ENCODE measurements around the gene PLCB3. TPM values are rescaled to one million over a fixed set of nuclear protein-coding genes. Genes with fewer than 3 reads are reported as not detected.

The PLCB3 gene
- total RNA-seq, 1 experiment from 2014 or later = 40.6 TPM

DNA sequence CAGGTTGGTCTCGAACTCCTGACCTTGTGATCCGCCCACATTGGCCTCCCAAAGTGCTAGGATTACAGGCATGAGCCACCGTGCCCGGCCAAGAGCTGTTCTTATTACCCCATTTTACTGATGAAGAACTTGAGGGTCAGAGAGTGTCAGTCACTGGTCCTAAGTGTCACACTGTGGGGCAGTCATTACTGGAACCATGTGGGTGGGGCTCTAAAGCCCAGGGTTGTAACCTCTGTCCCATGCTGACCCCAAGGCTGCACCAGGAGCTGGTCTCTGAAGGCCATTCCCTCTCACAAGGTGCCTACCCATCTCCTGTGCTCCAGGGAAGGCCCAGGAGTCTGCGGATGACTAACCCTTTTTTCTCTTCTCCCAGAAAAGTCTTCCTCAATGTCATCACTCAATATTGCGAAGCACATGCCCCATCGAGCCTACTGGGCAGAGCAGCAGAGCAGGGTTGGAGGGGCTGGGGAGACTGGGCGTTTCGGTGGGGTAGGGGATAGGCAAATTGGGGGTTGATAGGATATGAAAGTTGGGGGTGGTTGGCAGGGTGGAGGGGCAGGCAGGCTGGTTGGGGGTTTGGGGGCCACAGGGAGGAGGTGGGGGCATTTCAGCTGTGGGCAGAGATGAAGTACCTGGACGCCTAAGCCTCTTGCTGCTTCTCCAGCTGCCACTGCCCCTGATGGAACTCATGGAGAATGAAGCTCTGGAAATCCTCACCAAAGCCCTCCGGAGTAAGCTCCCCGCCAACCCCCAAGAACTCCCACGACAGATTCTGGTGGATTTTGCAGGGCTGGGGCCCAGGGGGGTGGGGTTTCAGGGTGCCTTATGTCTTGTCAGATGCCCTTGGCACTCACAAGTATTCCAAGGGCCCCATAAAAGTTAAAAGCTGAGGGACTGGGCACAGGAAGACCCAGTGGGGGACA lies 52.0 kb downstream of the PLCB3 start:
- POLR2A ChIA-PET = interaction anchor here (0.6 to 3.5 kb wide), 9 partner anchors 14 to 1472 kb away, joined by 3 to 86 read pairs (median 10); partner anchors contain the start of genes FKBP2, NUDT22, PRDX5 and STX5
- Histone ChIP-seq H3K36me3 (ENCODE audit: control insufficient read depth, insufficient read depth, low read length) (peaks cover 3% of the 10 kb centered on the region; the same call in 1 of the 2 replicates), H3K4me3 (ENCODE audit: low read depth, low read length) (peak overlapping the region; percentile 65), H3K27me3 (replicated peaks; ENCODE audit: control insufficient read depth, insufficient read depth, low read length) (no peaks in the 10 kb centered on the region), H3K4me1 (peaks cover 26% of the 10 kb centered on the region), H3K9me3 (no peaks in the 10 kb centered on the region)
- TF ChIP-seq, protein P1, sequence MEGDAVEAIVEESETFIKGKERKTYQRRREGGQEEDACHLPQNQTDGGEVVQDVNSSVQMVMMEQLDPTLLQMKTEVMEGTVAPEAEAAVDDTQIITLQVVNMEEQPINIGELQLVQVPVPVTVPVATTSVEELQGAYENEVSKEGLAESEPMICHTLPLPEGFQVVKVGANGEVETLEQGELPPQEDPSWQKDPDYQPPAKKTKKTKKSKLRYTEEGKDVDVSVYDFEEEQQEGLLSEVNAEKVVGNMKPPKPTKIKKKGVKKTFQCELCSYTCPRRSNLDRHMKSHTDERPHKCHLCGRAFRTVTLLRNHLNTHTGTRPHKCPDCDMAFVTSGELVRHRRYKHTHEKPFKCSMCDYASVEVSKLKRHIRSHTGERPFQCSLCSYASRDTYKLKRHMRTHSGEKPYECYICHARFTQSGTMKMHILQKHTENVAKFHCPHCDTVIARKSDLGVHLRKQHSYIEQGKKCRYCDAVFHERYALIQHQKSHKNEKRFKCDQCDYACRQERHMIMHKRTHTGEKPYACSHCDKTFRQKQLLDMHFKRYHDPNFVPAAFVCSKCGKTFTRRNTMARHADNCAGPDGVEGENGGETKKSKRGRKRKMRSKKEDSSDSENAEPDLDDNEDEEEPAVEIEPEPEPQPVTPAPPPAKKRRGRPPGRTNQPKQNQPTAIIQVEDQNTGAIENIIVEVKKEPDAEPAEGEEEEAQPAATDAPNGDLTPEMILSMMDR (IDR thresholded peaks at IDR 0.05; ENCODE audit: insufficient read depth in 1 of 2, low read depth in 1 of 2, low read length in 1 of 2, severe bottlenecking in 1 of 2, unreplicated experiment in 1 of 2) = no peak
- no peak for DNase-seq
- H3K27me3 Mint-ChIP-seq (ENCODE audit: insufficient read depth, unreplicated experiment) = no peaks in the 10 kb centered on the region
- intact Hi-C loops (cut with micrococcal nuclease; ENCODE audit: unreplicated experiment) = loop anchor here (1.0 to 2.0 kb wide), 3 partner anchors 19 to 63 kb away; partner anchors contain the start of genes BAD, FKBP2, GPR137 and PLCB3
- H3K36me3 Mint-ChIP-seq (ENCODE audit: insufficient read depth, unreplicated experiment) = peaks cover 42% of the 10 kb centered on the region
- peak overlapping the region; percentile 99 for H3K27ac Mint-ChIP-seq (ENCODE audit: unreplicated experiment)
- H3K4me1 Mint-ChIP-seq (ENCODE audit: low read depth, unreplicated experiment) = peaks cover 9% of the 10 kb centered on the region
- peak overlapping the region; percentile 97 for H3K4me3 Mint-ChIP-seq (ENCODE audit: unreplicated experiment)
- CTCF ChIA-PET = interaction anchor here (0.7 to 5.8 kb wide), 15 partner anchors 11 to 463 kb away, joined by 3 to 61 read pairs (median 8); partner anchors contain the start of genes BAD, FKBP2, GPR137 and NUDT22
- no TSS peak for BruUV-seq (replicated peaks)
- H3K9me3 Mint-ChIP-seq (ENCODE audit: unreplicated experiment) = no peaks in the 10 kb centered on the region

DNA sequence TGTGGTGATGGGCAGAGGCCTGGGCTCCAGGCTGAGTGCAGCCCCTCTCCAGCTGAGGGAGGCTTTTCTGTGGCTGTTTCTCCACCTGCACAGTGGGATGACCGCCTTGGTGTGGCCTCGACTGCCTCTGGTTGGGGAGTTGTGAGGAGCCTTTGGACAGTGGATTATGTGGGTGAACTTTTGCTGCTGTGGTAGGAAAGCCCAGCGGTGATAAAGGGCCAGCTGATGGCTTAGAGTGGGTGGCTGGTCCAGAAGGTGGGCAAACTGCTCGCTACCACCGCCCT lies 52.6 kb downstream of the PLCB3 start:
- peak overlapping the region; percentile 65 for H3K4me3 ChIP-seq (ENCODE audit: low read depth, low read length)
- peak overlapping the region; percentile 97 for H3K4me3 Mint-ChIP-seq (ENCODE audit: unreplicated experiment)
- H3K27ac Mint-ChIP-seq (ENCODE audit: unreplicated experiment) = peak overlapping the region; percentile 99
- no peaks in the 10 kb centered on the region for H3K27me3 ChIP-seq (replicated peaks; ENCODE audit: control insufficient read depth, insufficient read depth, low read length)
- no peaks in the 10 kb centered on the region for H3K27me3 Mint-ChIP-seq (ENCODE audit: insufficient read depth, unreplicated experiment)
- peaks cover 9% of the 10 kb centered on the region for H3K4me1 Mint-ChIP-seq (ENCODE audit: low read depth, unreplicated experiment)
- H3K9me3 Mint-ChIP-seq (ENCODE audit: unreplicated experiment) = no peaks in the 10 kb centered on the region
- TF ChIP-seq, protein P1 (IDR thresholded peaks at IDR 0.05; ENCODE audit: insufficient read depth in 1 of 2, low read depth in 1 of 2, low read length in 1 of 2, severe bottlenecking in 1 of 2, unreplicated experiment in 1 of 2) = no peak
- peaks cover 26% of the 10 kb centered on the region for H3K4me1 ChIP-seq
- H3K9me3 ChIP-seq = no peaks in the 10 kb centered on the region
- POLR2A ChIA-PET = interaction anchor here (0.6 to 3.5 kb wide), 7 partner anchors 13 to 1472 kb away, joined by 4 to 86 read pairs (median 9); partner anchors contain the start of genes FKBP2, NUDT22, PRDX5 and STX5
- DNase-seq = no peak
- peaks cover 44% of the 10 kb centered on the region for H3K36me3 Mint-ChIP-seq (ENCODE audit: insufficient read depth, unreplicated experiment)
- CTCF ChIA-PET = interaction anchor here (0.7 to 5.8 kb wide), 14 partner anchors 11 to 805 kb away, joined by 3 to 61 read pairs (median 8); partner anchors contain the start of genes BAD, FKBP2, GPR137 and NUDT22
- peaks cover 3% of the 10 kb centered on the region; the same call in 1 of the 2 replicates for H3K36me3 ChIP-seq (ENCODE audit: control insufficient read depth, insufficient read depth, low read length)
- BruUV-seq (replicated peaks) = no TSS peak
- intact Hi-C loops (cut with micrococcal nuclease; ENCODE audit: unreplicated experiment) = loop anchor here (1.0 to 2.0 kb wide), 3 partner anchors 19 to 63 kb away; partner anchors contain the start of genes BAD, FKBP2, GPR137 and PLCB3
